Measurements from ENCODE around the gene SLC18A3.

SLC18A3 gene

GRCh38 chr10:49629431-49629881 is 19.3 kb downstream of the SLC18A3 start:
- DNase-seq: no peak

GRCh38 chr10:49631975-49632374 is 21.9 kb downstream of the SLC18A3 start:
- DNase-seq: no peak

GRCh38 chr10:49632406-49633317 is 22.6 kb downstream of the SLC18A3 start:
- no peak for DNase-seq

GRCh38 chr10:49633327-49634068 is 23.4 kb downstream of the SLC18A3 start:
- DNase-seq: no peak

GRCh38 chr10:49634069-49634660 is 24.1 kb downstream of the SLC18A3 start:
- no peak for DNase-seq

GRCh38 chr10:49642311-49642710 is 32.2 kb downstream of the SLC18A3 start:
- no peak for DNase-seq

- no peak for DNase-seq
These were observed 33.3 kb downstream of the SLC18A3 start for GRCh38 chr10:49643241-49644034.

GRCh38 chr10:49644035-49644646 is 34.0 kb downstream of the SLC18A3 start:
- no peak for DNase-seq

GRCh38 chr10:49645417-49645816 is 35.3 kb downstream of the SLC18A3 start:
- no peak for DNase-seq

GRCh38 chr10:49645871-49646870 is 36.1 kb downstream of the SLC18A3 start:
- no peak for DNase-seq

GRCh38 chr10:49647554-49647953 is 37.4 kb downstream of the SLC18A3 start:
- no peak for DNase-seq

- DNase-seq: no peak
These were observed 38.1 kb downstream of the SLC18A3 start for GRCh38 chr10:49647985-49648795.

- no peak for DNase-seq
These were observed 39.2 kb downstream of the SLC18A3 start for GRCh38 chr10:49649294-49649693.

- DNase-seq: no peak
These were observed 40.0 kb downstream of the SLC18A3 start for GRCh38 chr10:49649936-49650723.

- no peak for DNase-seq
These were observed 40.6 kb downstream of the SLC18A3 start for GRCh38 chr10:49650724-49651034.

- DNase-seq: no peak
These were observed 41.1 kb downstream of the SLC18A3 start for GRCh38 chr10:49651039-49651835.

- DNase-seq: no peak
These were observed 41.8 kb downstream of the SLC18A3 start for GRCh38 chr10:49651917-49652316.
